Measurements from ENCODE around the gene PDXK. TPM values are rescaled to one million over a fixed set of nuclear protein-coding genes. Genes with fewer than 3 reads are reported as not detected.

PDXK gene
- total and polyA plus RNA-seq, 2 of the 13 experiments (the other 11 are each of a cell fraction or from before 2014, with no cell fraction given): 114 to 184 TPM

GRCh38 chr21:43728467-43729390, 9.8 kb downstream of the PDXK start:
- intact Hi-C loops (cut with micrococcal nuclease; ENCODE audit: unreplicated experiment) (no loop called here), in situ Hi-C loops (cut with HindIII; ENCODE audit: extremely low pct_ligation_motif_present, low pct_unique_long_range_greater_than_20kb) (no loop called here)
- Histone ChIP-seq H3K4me2 (ENCODE audit: low read depth, low read length) (peak overlapping the region; percentile 96), H3K36me3 (replicated peaks in 1 of 2; ENCODE audit: control insufficient read depth in 1 of 2, insufficient read depth in 2 of 2, low read length in 2 of 2) (peaks cover 5 to 13% of the 10 kb centered on the region in 2 experiments; a peak in 3 of 5 replicates), H4K20me1 (ENCODE audit: insufficient read depth, low read length) (no peaks in the 10 kb centered on the region), H3K9ac (ENCODE audit: insufficient read depth, low read depth, low read length) (peak overlapping the region; percentile 86), H3K27me3 (ENCODE audit: control insufficient read depth in 1 of 2, insufficient read depth in 2 of 2, low read length in 2 of 2) (no peaks in the 10 kb centered on the region; a peak in 1 of 5 replicates), H3K9me3 (ENCODE audit: low read length) (no peaks in the 10 kb centered on the region), H3K4me3 (replicated peaks in 1 of 3; ENCODE audit: insufficient read depth in 1 of 3, low read depth in 2 of 3, low read length in 3 of 3) (peak overlapping the region; percentile 75 to 96 (median 82)), H3K79me2 (ENCODE audit: insufficient read depth, low read length) (peaks cover 73% of the 10 kb centered on the region), H2AFZ (ENCODE audit: low read length) (no peak overlapping the region), H3K4me1 (ENCODE audit: insufficient read depth, low read length) (peaks cover 69% of the 10 kb centered on the region), H3K27ac (ENCODE audit: extremely low read length, insufficient read depth, low read length) (peak overlapping the region; percentile 93)
- ATAC-seq (peak; percentile 73), DNase-seq (ENCODE audit: low spot score) (peak; percentile 85), FAIRE-seq (peak; percentile 76)
- 0% methylated on average over 7 of the region's 59 CpGs for WGBS (ENCODE audit: low lambda C conversion rate)
- no TSS peak for BruUV-seq (replicated peaks)
- CTCF ChIA-PET (ENCODE audit: low intra/inter-chr PET ratio, low total read pairs): no interaction called here
- POLR2A ChIA-PET: interaction anchor here (0.6 to 5.5 kb wide), 20 partner anchors 7 to 640 kb away, joined by 3 to 43 read pairs (median 8); partner anchors contain the start of genes HSF2BP, PDXK, RRP1 and RRP1B
- TF ChIP-seq THRA (CRISPR knock-in tag; IDR thresholded peaks at IDR 0.05; ENCODE audit: borderline replicate concordance): no peak; the same call in 1 of the 2 replicates
- TF ChIP-seq ONECUT2 (CRISPR knock-in tag; IDR thresholded peaks at IDR 0.05): peak; percentile 24; the same call in 1 of the 2 replicates
- peak; percentile 81; the same call in 1 of the 2 replicates for TF ChIP-seq ZNF335 (CRISPR knock-in tag; IDR thresholded peaks at IDR 0.05)
- no peak; the same call in 1 of the 2 replicates for TF ChIP-seq ZNF138 (CRISPR knock-in tag; IDR thresholded peaks at IDR 0.05; ENCODE audit: low read depth)
- peak; percentile 60 for TF ChIP-seq ZNF883 (CRISPR knock-in tag; IDR thresholded peaks at IDR 0.05; ENCODE audit: not compliant biosample characterization)
- TF ChIP-seq ZNF710 (CRISPR knock-in tag; IDR thresholded peaks at IDR 0.05; ENCODE audit: borderline replicate concordance): peak; percentile 60
- TF ChIP-seq CBX5 (CRISPR knock-in tag; IDR thresholded peaks at IDR 0.05; ENCODE audit: borderline replicate concordance): 0 out of 2 replicates have a peak, but pooled peaks have one; percentile 83
- TF ChIP-seq ZNF780A (CRISPR knock-in tag; IDR thresholded peaks at IDR 0.05): no peak
- TF ChIP-seq REST (IDR thresholded peaks at IDR 0.05; ENCODE audit: borderline replicate concordance in 1 of 2, low read depth in 1 of 2, low read length in 2 of 2): no peak
- no peak for TF ChIP-seq ZSCAN25 (CRISPR knock-in tag; IDR thresholded peaks at IDR 0.05)
- no peak; the same call in 1 of the 2 replicates for TF ChIP-seq ZNF143 (CRISPR knock-in tag; IDR thresholded peaks at IDR 0.05)
- 0 out of 2 replicates have a peak, but pooled peaks have one; percentile 66 for TF ChIP-seq ETS1 (CRISPR knock-in tag; IDR thresholded peaks at IDR 0.05)
- TF ChIP-seq ZNF546 (CRISPR knock-in tag; conservative IDR thresholded peaks at IDR 0.05): 0 out of 2 replicates have a peak, but pooled peaks have one; percentile 54

Measured in HepG2 (cell line).